IMR-90 (cell line): ENCODE data around the gene CDADC1. TPM values are rescaled to one million over a fixed set of nuclear protein-coding genes. Genes with fewer than 3 reads are reported as not detected.

Source experiments
- ATAC-seq: fragments of 200-7000 bp; cut with Tn5 transposase; 2 replicates; pipeline ENCODE4 v1.9.1; 2020; ENCODE audit warnings: low read depth, mild to moderate bottlenecking, moderate library complexity
- BruUV-seq: library from RNA; stranded (reverse); fragments of 400-500 nt; replicated peaks from 2 replicates; lab custom pipeline; 2021; lab: Mats Ljungman, UMichigan
- CTCF ChIA-PET: fragments of 300-600 bp; formaldehyde crosslinking; extraction: SDS; loops from one replicate; lab custom pipeline; 2021; ENCODE audit warnings: antibody characterized with exemption; lab: Yijun Ruan, JAX
- POLR2A ChIA-PET: fragments of 300-600 bp; sonication (Branson Sonifier 250); formaldehyde crosslinking; loops from one replicate; lab custom pipeline; 2022; ENCODE audit warnings: antibody characterized with exemption; ENCODE audit not compliant: unreplicated experiment; lab: Charles Lee
- DNase-seq: peaks from one replicate; pipeline ENCODE4 v3.0.0; 2013
- H2AFZ ChIP-seq: replicated peaks from 2 replicates; pipeline ENCODE3; 2013; ENCODE audit warnings: low read length, mild to moderate bottlenecking; ENCODE audit not compliant: poor library complexity
- H2AK5ac ChIP-seq: 2 replicates; pipeline ENCODE4 v1.6.1; 2013; ENCODE audit warnings: low read depth, low read length, inconsistent platforms
- H2AK9ac ChIP-seq: replicated peaks from 2 replicates; pipeline ENCODE3; 2013; ENCODE audit warnings: mild to moderate bottlenecking, low read depth, low read length, moderate library complexity; ENCODE audit not compliant: poor library complexity
- H2BK120ac ChIP-seq: 2 replicates; pipeline ENCODE4 v1.6.1; 2013; ENCODE audit warnings: low read depth, low read length, inconsistent platforms
- H2BK15ac ChIP-seq: 3 replicates; pipeline ENCODE4 v1.6.1; 2013; ENCODE audit warnings: low read depth, low read length, inconsistent platforms
- H2BK20ac ChIP-seq: 2 replicates; pipeline ENCODE4 v1.6.1; 2013; ENCODE audit warnings: low read depth, mild to moderate bottlenecking, inconsistent platforms, low read length, moderate library complexity
- H2BK5ac ChIP-seq: 2 replicates; pipeline ENCODE4 v1.6.1; 2013; ENCODE audit warnings: mild to moderate bottlenecking, low read depth, low read length, inconsistent platforms; ENCODE audit not compliant: poor library complexity, severe bottlenecking
- H3K14ac ChIP-seq: replicated peaks from 2 replicates; pipeline ENCODE4 v1.6.1; 2013; ENCODE audit warnings: low read depth, low read length, inconsistent platforms
- H3K18ac ChIP-seq: 2 replicates; pipeline ENCODE4 v1.6.1; 2013; ENCODE audit warnings: low read depth, low read length, control low read depth
- H3K23ac ChIP-seq: 2 replicates; pipeline ENCODE4 v1.6.1; 2013; ENCODE audit warnings: low read depth, low read length, inconsistent platforms
- H3K27ac ChIP-seq: 2 replicates; pipeline ENCODE4 v1.5.1; 2013; ENCODE audit warnings: mild to moderate bottlenecking, control low read depth, low read length; ENCODE audit not compliant: insufficient read depth
- H3K27me3 ChIP-seq: 2 replicates; pipeline ENCODE4 v1.6.1; 2013; ENCODE audit warnings: low read length; ENCODE audit not compliant: control insufficient read depth, insufficient read depth
- H3K36me3 ChIP-seq: 2 replicates; pipeline ENCODE4 v1.6.1; 2013; ENCODE audit warnings: low read length, mixed read lengths; ENCODE audit not compliant: control insufficient read depth, insufficient read depth
- H3K4ac ChIP-seq: 2 replicates; pipeline ENCODE4 v1.6.1; 2013; ENCODE audit warnings: low read depth, low read length, inconsistent platforms
- H3K4me1 ChIP-seq: 2 replicates; pipeline ENCODE4 v1.6.1; 2013; ENCODE audit warnings: low read length, mixed read lengths; ENCODE audit not compliant: control insufficient read depth, insufficient read depth
- H3K4me2 ChIP-seq: 2 replicates; pipeline ENCODE4 v1.6.1; 2013; ENCODE audit warnings: low read depth, mild to moderate bottlenecking, control low read depth, low read length, moderate library complexity
- H3K4me3 ChIP-seq: 2 replicates; pipeline ENCODE4 v1.5.1; 2013; ENCODE audit warnings: low read depth, mild to moderate bottlenecking, control low read depth, low read length, moderate library complexity; ENCODE audit not compliant: insufficient read depth
- H3K56ac ChIP-seq: 2 replicates; pipeline ENCODE4 v1.6.1; 2013; ENCODE audit warnings: low read length, inconsistent platforms; ENCODE audit not compliant: insufficient read depth; ENCODE audit errors: extremely low read depth
- H3K79me1 ChIP-seq, 2 experiments: 2 replicates each; pipeline ENCODE4 v1.6.1; 2013; ENCODE audit warnings: low read length in 2 of 2, inconsistent platforms in 1 of 2, low read depth in 1 of 2
- H3K9ac ChIP-seq: 2 replicates; pipeline ENCODE4 v1.6.1; 2013; ENCODE audit warnings: low read depth, low read length, control low read depth
- H3K9me1 ChIP-seq: 2 replicates; pipeline ENCODE4 v1.6.1; 2013; ENCODE audit warnings: low read length, inconsistent platforms; ENCODE audit not compliant: insufficient read depth
- H3K9me3 ChIP-seq: 2 replicates; pipeline ENCODE4 v1.6.1; 2013; ENCODE audit warnings: low read length; ENCODE audit not compliant: control insufficient read depth, insufficient read depth
- H4K20me1 ChIP-seq: 2 replicates; pipeline ENCODE4 v1.6.1; 2013; ENCODE audit warnings: low read length, inconsistent platforms; ENCODE audit not compliant: insufficient read depth
- H4K5ac ChIP-seq: 2 replicates; pipeline ENCODE4 v1.6.1; 2013; ENCODE audit warnings: mild to moderate bottlenecking, low read depth, low read length, control low read depth
- H4K8ac ChIP-seq, 2 experiments: 2 replicates each; pipeline ENCODE4 v1.6.1; 2013; ENCODE audit warnings: low read depth in 2 of 2, low read length in 2 of 2, control low read depth in 1 of 2, inconsistent platforms in 1 of 2
- H4K91ac ChIP-seq: 2 replicates; pipeline ENCODE4 v1.6.1; 2013; ENCODE audit warnings: low read depth, low read length, inconsistent platforms; ENCODE audit not compliant: insufficient read depth
- BHLHE40 ChIP-seq: fragments of 150-350 bp; IDR thresholded peaks from 2 replicates; pipeline ENCODE4 v1.6.1; 2016; ENCODE audit warnings: mild to moderate bottlenecking, low read depth, low read length
- CEBPB ChIP-seq: IDR thresholded peaks from 2 replicates; pipeline ENCODE4 v1.6.1; 2012; ENCODE audit warnings: low read depth, low read length, improper control_type of control experiment
- CHD1 ChIP-seq: IDR thresholded peaks from 2 replicates; pipeline ENCODE4 v1.6.1; 2012; ENCODE audit warnings: low read depth, low read length, improper control_type of control experiment
- CTCF ChIP-seq: conservative IDR thresholded peaks from 2 replicates; pipeline ENCODE4 v1.5.1; 2012; ENCODE audit warnings: mild to moderate bottlenecking, low read depth, low read length, improper control_type of control experiment
- ELK1 ChIP-seq: fragments of 150-350 bp; IDR thresholded peaks from 2 replicates; pipeline ENCODE4 v1.6.1; 2016; ENCODE audit warnings: low read depth, mild to moderate bottlenecking, low read length, moderate library complexity, borderline replicate concordance
- FOS ChIP-seq: fragments of 150-350 bp; IDR thresholded peaks from 2 replicates; pipeline ENCODE4 v1.6.1; 2016; ENCODE audit warnings: low read depth, low read length
- MAFK ChIP-seq: IDR thresholded peaks from 2 replicates; pipeline ENCODE4 v1.6.1; 2012; ENCODE audit warnings: low read depth, low read length, improper control_type of control experiment
- MAZ ChIP-seq: IDR thresholded peaks from 2 replicates; pipeline ENCODE4 v1.6.1; 2012; ENCODE audit warnings: low read depth, mild to moderate bottlenecking, low read length, improper control_type of control experiment, moderate library complexity, borderline replicate concordance
- MXI1 ChIP-seq: IDR thresholded peaks from 2 replicates; pipeline ENCODE4 v1.6.1; 2012; ENCODE audit warnings: low read depth, mild to moderate bottlenecking, low read length, moderate library complexity, borderline replicate concordance
- NFE2L2 ChIP-seq: fragments of 150-350 bp; IDR thresholded peaks from 2 replicates; pipeline ENCODE4 v1.6.1; 2016; ENCODE audit warnings: low read depth, mild to moderate bottlenecking, low read length
- POLR2A ChIP-seq: IDR thresholded peaks from 2 replicates; pipeline ENCODE4 v1.6.1; 2012; ENCODE audit warnings: mild to moderate bottlenecking, low read depth, low read length
- RAD21 ChIP-seq: IDR thresholded peaks from 2 replicates; pipeline ENCODE4 v1.6.1; 2012; ENCODE audit warnings: low read length, improper control_type of control experiment
- RCOR1 ChIP-seq: IDR thresholded peaks from 2 replicates; pipeline ENCODE4 v1.6.1; 2012; ENCODE audit warnings: mild to moderate bottlenecking, low read length, improper control_type of control experiment; ENCODE audit not compliant: insufficient replicate concordance
- RFX5 ChIP-seq: IDR thresholded peaks from 2 replicates; pipeline ENCODE4 v1.8.0; 2012; ENCODE audit warnings: low read depth, mild to moderate bottlenecking, low read length, moderate library complexity
- SMC3 ChIP-seq: fragments of 150-350 bp; IDR thresholded peaks from 2 replicates; pipeline ENCODE4 v1.6.1; 2016; ENCODE audit warnings: low read depth, mild to moderate bottlenecking, antibody characterized with exemption, low read length, moderate library complexity
- USF2 ChIP-seq: fragments of 150-350 bp; IDR thresholded peaks from 2 replicates; pipeline ENCODE4 v1.6.1; 2017; ENCODE audit warnings: mild to moderate bottlenecking, antibody characterized with exemption, low read length, low read depth
- dilution Hi-C: fragments of 300-500 bp; cut with HindIII; formaldehyde crosslinking; loops from one replicate; pipeline ENCODE4 v1.14.3; 2018; ENCODE audit warnings: low sequenced_read_pairs; ENCODE audit not compliant: unreplicated experiment
- in situ Hi-C: fragments of 300-500 bp; cut with MboI; formaldehyde crosslinking; loops from 3 replicates; pipeline ENCODE4 v1.14.3; 2019; ENCODE audit warnings: low sequenced_read_pairs, inconsistent platforms, mixed read lengths
- intact Hi-C: fragments of 100-400 bp; cut with micrococcal nuclease; formaldehyde crosslinking; loops from 2 replicates; pipeline ENCODE4 v1.10.0; 2022
- polyA plus RNA-seq, 3 experiments: library from polyadenylated mRNA; depleted of rRNA; stranded (reverse); fragments of >200 nt; gene quantifications; 2 replicates each; pipeline ENCODE4 v1.2.3, GENCODE V29; 2012; ENCODE audit warnings: low replicate concordance in 1 of 3
- total RNA-seq: library from RNA; depleted of rRNA; stranded (reverse); fragments of >200 nt; gene quantifications from 2 replicates; pipeline ENCODE4 v1.2.3, GENCODE V29; 2012

The CDADC1 gene
- total and polyA plus RNA-seq, 2 of the 4 experiments (the other 2 are of a cell fraction) = 0.54 to 2.6 TPM

DNA sequence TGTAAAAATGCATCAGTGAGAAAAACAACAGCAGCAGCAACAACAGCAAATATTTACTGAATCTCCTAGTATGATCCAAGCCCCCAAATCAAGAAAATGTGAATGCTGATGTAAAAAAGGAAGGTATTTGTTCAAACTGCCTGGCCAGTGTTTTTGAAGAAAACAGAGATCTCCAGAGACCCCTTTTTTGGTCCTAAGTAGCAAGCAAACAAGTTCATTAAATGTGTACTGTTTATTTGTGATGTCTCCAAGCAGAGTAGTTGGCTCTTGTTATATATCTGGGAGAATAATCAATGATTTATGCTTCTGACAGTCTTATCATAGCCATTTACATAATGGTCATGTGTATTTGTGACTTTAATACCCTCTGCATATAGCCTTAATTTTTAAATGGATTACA is 50.7 kb downstream of the CDADC1 start:
- Histone ChIP-seq H3K27me3 (no peaks in the 10 kb centered on the region), H4K5ac (no peak overlapping the region), H2BK5ac (no peak overlapping the region), H3K4me2 (no peak overlapping the region), H3K4ac (no peak overlapping the region), H3K4me1 (peaks cover 2% of the 10 kb centered on the region; the same call in 1 of the 2 replicates), H3K9ac (no peak overlapping the region), H3K14ac (no peak overlapping the region), H3K23ac (no peak overlapping the region), H4K91ac (no peak overlapping the region), H3K27ac (no peak overlapping the region), H4K8ac (no peak overlapping the region), H3K36me3 (no peaks in the 10 kb centered on the region), H3K79me1 (no peaks in the 10 kb centered on the region), H2AFZ (no peak overlapping the region), H3K9me3 (no peaks in the 10 kb centered on the region), H3K18ac (no peak overlapping the region), H3K56ac (no peak overlapping the region), H2AK5ac (no peak overlapping the region), H3K9me1 (peaks cover 2% of the 10 kb centered on the region), H2BK15ac (no peak overlapping the region), H3K4me3 (no peak overlapping the region), H2BK120ac (no peak overlapping the region), H2BK20ac (no peak overlapping the region), H4K20me1 (no peaks in the 10 kb centered on the region), H2AK9ac (no peak overlapping the region)
- DNase-seq (no peak), ATAC-seq (no peak)
- TF ChIP-seq RFX5 = no peak
- TF ChIP-seq CEBPB = no peak
- TF ChIP-seq POLR2A = no peak
- no peak for TF ChIP-seq NFE2L2
- no peak for TF ChIP-seq FOS
- TF ChIP-seq RAD21 = no peak
- TF ChIP-seq USF2 = no peak
- TF ChIP-seq RCOR1 = no peak
- TF ChIP-seq SMC3 = no peak
- no peak for TF ChIP-seq MAFK
- TF ChIP-seq BHLHE40 = no peak
- no peak for TF ChIP-seq CTCF
- no peak for TF ChIP-seq CHD1
- TF ChIP-seq ELK1 = no peak
- no peak for TF ChIP-seq MXI1
- TF ChIP-seq MAZ = no peak
- CTCF ChIA-PET = no interaction called here
- in situ Hi-C loops = loop anchor here (5.0 kb wide), 1 partner anchor 309 kb away; no protein-coding TSS in a partner anchor
- dilution Hi-C loops = no loop called here
- intact Hi-C loops = no loop called here
- POLR2A ChIA-PET = interaction anchor here (0.5 kb wide), 1 partner anchor 138 kb away, joined by 5 read pairs; no protein-coding TSS in a partner anchor
- no TSS peak for BruUV-seq
